Measurements from ENCODE around the gene CDK5RAP1. TPM values are rescaled to one million over a fixed set of nuclear protein-coding genes. Genes with fewer than 3 reads are reported as not detected.

The CDK5RAP1 gene
- total and polyA plus RNA-seq, 9 of the 15 experiments (the other 6 are each of a cell fraction or from before 2014, with no cell fraction given) = 41.6 to 127 (median 58.3) TPM

DNA sequence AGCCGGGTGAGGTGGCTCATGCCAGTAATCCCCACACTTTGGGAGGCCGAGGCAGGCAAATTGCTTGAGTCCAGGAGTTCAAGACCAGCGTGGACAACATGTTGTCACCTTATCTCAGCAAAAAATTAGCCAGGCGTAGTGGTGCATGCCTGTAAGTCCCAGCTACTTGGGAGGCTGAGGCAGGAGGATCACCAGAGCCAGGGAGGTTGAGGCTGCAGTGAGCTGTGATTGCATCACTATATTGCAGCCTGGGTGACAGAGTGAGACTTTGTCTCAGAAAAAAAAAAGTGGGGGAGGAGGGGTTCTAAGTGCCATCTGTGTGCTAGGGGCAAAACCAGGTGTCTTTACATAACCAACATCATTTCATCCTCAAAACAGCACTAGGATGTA, 48.3 kb downstream of the CDK5RAP1 start:
- no peak for ATAC-seq
- intact Hi-C loops (cut with micrococcal nuclease) (no loop called here), in situ Hi-C loops (cut with MboI) (no loop called here)
- H3K4me1 ChIP-seq (replicated peaks in 1 of 2; ENCODE audit: control insufficient read depth in 2 of 2, insufficient read depth in 2 of 2, low read length in 2 of 2) = no peaks in the 10 kb centered on the region; a peak in 1 of 5 replicates
- ChIA-PET POLR2A (no interaction called here), CTCF (ENCODE audit: low intra/inter-chr PET ratio) (no interaction called here)
- no peak for TF ChIP-seq FOXJ2 (tag; IDR thresholded peaks at IDR 0.05)
- TF ChIP-seq, protein P1, sequence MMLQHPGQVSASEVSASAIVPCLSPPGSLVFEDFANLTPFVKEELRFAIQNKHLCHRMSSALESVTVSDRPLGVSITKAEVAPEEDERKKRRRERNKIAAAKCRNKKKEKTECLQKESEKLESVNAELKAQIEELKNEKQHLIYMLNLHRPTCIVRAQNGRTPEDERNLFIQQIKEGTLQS (IDR thresholded peaks at IDR 0.05) = peak; percentile 29; the same call in 1 of the 2 replicates
- TF ChIP-seq, protein P1 (CRISPR knock-in tag; conservative IDR thresholded peaks at IDR 0.05) = no peak
- no peak overlapping the region for H3K27ac ChIP-seq (ENCODE audit: extremely low read depth, low read depth, low read length)
- FAIRE-seq = no peak
- no peak overlapping the region for H3K4me2 ChIP-seq (ENCODE audit: insufficient read depth, low read length)
- no peaks in the 10 kb centered on the region for H3K27me3 ChIP-seq (ENCODE audit: control insufficient read depth in 2 of 2, insufficient read depth in 2 of 2, low read length in 2 of 2)
- no peaks in the 10 kb centered on the region for H4K20me1 ChIP-seq (replicated peaks; ENCODE audit: control insufficient read depth, insufficient read depth, low read length)
- no peaks in the 10 kb centered on the region for H3K9me3 ChIP-seq (replicated peaks; ENCODE audit: control insufficient read depth, insufficient read depth, low read depth, low read length)
- H3K79me2 ChIP-seq (ENCODE audit: control insufficient read depth, insufficient read depth, low read length) = no peaks in the 10 kb centered on the region
- no peaks in the 10 kb centered on the region for H3K9me1 ChIP-seq (ENCODE audit: control insufficient read depth, insufficient read depth, low read length)
- peaks cover 11% of the 10 kb centered on the region for H3K36me3 ChIP-seq (ENCODE audit: control insufficient read depth, insufficient read depth, low read length)
- no peak overlapping the region for H2AFZ ChIP-seq (ENCODE audit: low read depth, low read length)
- 75% methylated on average over 4 of the region's 4 CpGs for WGBS (ENCODE audit: insufficient coverage, low coverage, missing lambda C conversion rate)
- DNase-seq (ENCODE audit: extremely low read depth in 1 of 4, low spot score in 3 of 4) = no peak
- BruUV-seq (replicated peaks) = no TSS peak
- H3K4me3 ChIP-seq = no peak overlapping the region
- no peak overlapping the region for H3K9ac ChIP-seq (ENCODE audit: insufficient read depth in 1 of 2, low read depth in 2 of 2, low read length in 2 of 2)

DNA sequence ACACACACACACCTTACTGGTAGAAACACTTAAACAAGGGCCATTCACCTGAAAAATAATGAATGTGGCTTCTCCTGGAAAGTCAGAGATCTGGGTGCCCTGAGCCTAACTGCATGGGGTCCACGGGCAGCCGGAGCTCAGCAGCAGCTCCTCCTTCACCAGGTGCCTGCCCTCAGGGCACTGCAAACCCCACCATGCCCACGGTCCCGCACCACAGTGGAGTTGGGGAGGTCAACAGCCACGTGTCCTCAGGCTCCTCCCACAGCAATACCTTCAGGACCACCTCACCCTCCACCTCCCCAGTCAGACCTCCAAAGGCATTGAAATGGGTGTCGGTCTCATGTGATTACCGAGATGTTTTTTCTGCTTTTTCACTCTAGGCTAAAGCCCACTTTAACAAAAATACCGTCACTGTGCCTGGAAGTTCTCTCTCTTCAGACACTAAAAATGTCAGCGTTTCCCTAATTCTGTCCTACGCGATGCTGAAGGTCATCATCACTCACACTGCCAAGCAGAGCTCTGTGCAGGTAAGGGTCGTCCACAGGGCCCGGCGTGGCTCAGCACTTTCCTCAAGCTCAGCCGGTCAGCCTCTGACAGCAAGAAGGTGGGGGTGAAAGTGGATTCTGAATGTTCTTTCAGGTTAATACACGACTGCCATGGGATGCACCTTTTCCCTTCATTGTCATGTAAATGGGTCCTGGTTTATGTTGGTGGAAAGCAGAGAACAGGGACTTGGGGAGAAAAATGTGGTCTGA, 48.9 kb downstream of the CDK5RAP1 start:
- ChIA-PET CTCF (ENCODE audit: low intra/inter-chr PET ratio) (no interaction called here), POLR2A (interaction anchor here (0.6 kb wide), 1 partner anchor 114 kb away, joined by 4 read pairs; no protein-coding TSS in a partner anchor)
- DNase-seq (ENCODE audit: extremely low read depth in 1 of 4, low spot score in 3 of 4) = no peak
- no peak for ATAC-seq
- Histone ChIP-seq H4K20me1 (replicated peaks; ENCODE audit: control insufficient read depth, insufficient read depth, low read length) (no peaks in the 10 kb centered on the region; the same call in 1 of the 2 replicates), H3K79me2 (ENCODE audit: control insufficient read depth, insufficient read depth, low read length) (no peaks in the 10 kb centered on the region), H3K27ac (ENCODE audit: extremely low read depth, low read depth, low read length) (no peak overlapping the region), H3K4me1 (replicated peaks in 1 of 2; ENCODE audit: control insufficient read depth in 2 of 2, insufficient read depth in 2 of 2, low read length in 2 of 2) (no peaks in the 10 kb centered on the region; a peak in 1 of 5 replicates), H3K9me1 (ENCODE audit: control insufficient read depth, insufficient read depth, low read length) (no peaks in the 10 kb centered on the region), H3K9ac (ENCODE audit: insufficient read depth in 1 of 2, low read depth in 2 of 2, low read length in 2 of 2) (no peak overlapping the region), H2AFZ (ENCODE audit: low read depth, low read length) (no peak overlapping the region), H3K4me3 (no peak overlapping the region), H3K27me3 (ENCODE audit: control insufficient read depth in 2 of 2, insufficient read depth in 2 of 2, low read length in 2 of 2) (no peaks in the 10 kb centered on the region), H3K9me3 (replicated peaks; ENCODE audit: control insufficient read depth, insufficient read depth, low read depth, low read length) (no peaks in the 10 kb centered on the region), H3K4me2 (ENCODE audit: insufficient read depth, low read length) (no peak overlapping the region), H3K36me3 (ENCODE audit: control insufficient read depth, insufficient read depth, low read length) (peaks cover 7% of the 10 kb centered on the region)
- no peak for FAIRE-seq
- BruUV-seq (replicated peaks) = no TSS peak
- in situ Hi-C loops (cut with MboI) (no loop called here), intact Hi-C loops (cut with micrococcal nuclease) (no loop called here)
- 72% methylated on average over 15 of the region's 16 CpGs for WGBS (ENCODE audit: insufficient coverage, low coverage, missing lambda C conversion rate)
- TF ChIP-seq MXI1 (IDR thresholded peaks at IDR 0.05; ENCODE audit: low read depth, low read length) = no peak
- TF ChIP-seq TCF7 (IDR thresholded peaks at IDR 0.05; ENCODE audit: borderline replicate concordance) = no peak
- TF ChIP-seq XRCC4 (IDR thresholded peaks at IDR 0.05; ENCODE audit: extremely low read depth, insufficient read depth, insufficient read length) = no peak
- no peak for TF ChIP-seq HNRNPL (IDR thresholded peaks at IDR 0.05; ENCODE audit: low read depth, low read length)
- TF ChIP-seq PTRF (tag; IDR thresholded peaks at IDR 0.05) = no peak
- TF ChIP-seq CREM (IDR thresholded peaks at IDR 0.05; ENCODE audit: low read depth) = no peak
- TF ChIP-seq, protein P2, sequence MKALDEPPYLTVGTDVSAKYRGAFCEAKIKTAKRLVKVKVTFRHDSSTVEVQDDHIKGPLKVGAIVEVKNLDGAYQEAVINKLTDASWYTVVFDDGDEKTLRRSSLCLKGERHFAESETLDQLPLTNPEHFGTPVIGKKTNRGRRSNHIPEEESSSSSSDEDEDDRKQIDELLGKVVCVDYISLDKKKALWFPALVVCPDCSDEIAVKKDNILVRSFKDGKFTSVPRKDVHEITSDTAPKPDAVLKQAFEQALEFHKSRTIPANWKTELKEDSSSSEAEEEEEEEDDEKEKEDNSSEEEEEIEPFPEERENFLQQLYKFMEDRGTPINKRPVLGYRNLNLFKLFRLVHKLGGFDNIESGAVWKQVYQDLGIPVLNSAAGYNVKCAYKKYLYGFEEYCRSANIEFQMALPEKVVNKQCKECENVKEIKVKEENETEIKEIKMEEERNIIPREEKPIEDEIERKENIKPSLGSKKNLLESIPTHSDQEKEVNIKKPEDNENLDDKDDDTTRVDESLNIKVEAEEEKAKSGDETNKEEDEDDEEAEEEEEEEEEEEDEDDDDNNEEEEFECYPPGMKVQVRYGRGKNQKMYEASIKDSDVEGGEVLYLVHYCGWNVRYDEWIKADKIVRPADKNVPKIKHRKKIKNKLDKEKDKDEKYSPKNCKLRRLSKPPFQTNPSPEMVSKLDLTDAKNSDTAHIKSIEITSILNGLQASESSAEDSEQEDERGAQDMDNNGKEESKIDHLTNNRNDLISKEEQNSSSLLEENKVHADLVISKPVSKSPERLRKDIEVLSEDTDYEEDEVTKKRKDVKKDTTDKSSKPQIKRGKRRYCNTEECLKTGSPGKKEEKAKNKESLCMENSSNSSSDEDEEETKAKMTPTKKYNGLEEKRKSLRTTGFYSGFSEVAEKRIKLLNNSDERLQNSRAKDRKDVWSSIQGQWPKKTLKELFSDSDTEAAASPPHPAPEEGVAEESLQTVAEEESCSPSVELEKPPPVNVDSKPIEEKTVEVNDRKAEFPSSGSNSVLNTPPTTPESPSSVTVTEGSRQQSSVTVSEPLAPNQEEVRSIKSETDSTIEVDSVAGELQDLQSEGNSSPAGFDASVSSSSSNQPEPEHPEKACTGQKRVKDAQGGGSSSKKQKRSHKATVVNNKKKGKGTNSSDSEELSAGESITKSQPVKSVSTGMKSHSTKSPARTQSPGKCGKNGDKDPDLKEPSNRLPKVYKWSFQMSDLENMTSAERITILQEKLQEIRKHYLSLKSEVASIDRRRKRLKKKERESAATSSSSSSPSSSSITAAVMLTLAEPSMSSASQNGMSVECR (CRISPR knock-in tag; IDR thresholded peaks at IDR 0.05) = no peak
